ENCODE results near the gene SLC25A45.
"Not testable (repeated sequence)": the region's sequence is repeated elsewhere in the genome, so short reads cannot be mapped to it uniquely, and the experiment has no call there.

Gene SLC25A45

GRCh38 chr11:65414776-65415498, 32.5 kb upstream of the SLC25A45 start:
- ChIA-PET POLR2A (interaction anchor here (0.5 to 19.6 kb wide), 8 partner anchors 8 to 173 kb away, joined by 3 to 664 read pairs (median 4); partner anchors contain the start of genes MALAT1 and NEAT1), CTCF (interaction anchor here (1.0 to 10.3 kb wide), 16 partner anchors 12 to 140 kb away, joined by 3 to 151 read pairs (median 10); partner anchors contain the start of genes FRMD8 and SCYL1)
- no peak for DNase-seq (ENCODE audit: low read depth, low spot score)

GRCh38 chr11:65413077-65413664, 30.7 kb upstream of the SLC25A45 start:
- not testable (repeated sequence) for H3K4me3 ChIP-seq (ENCODE audit: low read depth, low read length); DNase-seq (ENCODE audit: low read depth, low spot score)
- POLR2A ChIA-PET: interaction anchor here (19.6 kb wide), 1 partner anchor 90 kb away, joined by 664 read pairs; the partner anchor contains the start of gene MALAT1
- CTCF ChIA-PET: interaction anchor here (1.5 to 10.3 kb wide), 4 partner anchors 9 to 96 kb away, joined by 4 to 151 read pairs (median 48); partner anchors contain the start of gene FRMD8

More at GRCh38 chr11:65414776-65415498, 32.5 kb upstream of the SLC25A45 start:
- TF ChIP-seq CTCF (IDR thresholded peaks at IDR 0.05; ENCODE audit: insufficient read depth, low read length, missing control alignments): no peak
- H3K4me3 ChIP-seq (ENCODE audit: low read depth, low read length): no peak overlapping the region

- no peak for DNase-seq (ENCODE audit: low read depth, low spot score)
- TF ChIP-seq CTCF (IDR thresholded peaks at IDR 0.05; ENCODE audit: insufficient read depth, low read length, missing control alignments): no peak
- CTCF ChIA-PET: interaction anchor here (1.5 to 10.3 kb wide), 4 partner anchors 8 to 97 kb away, joined by 4 to 151 read pairs (median 48); partner anchors contain the start of gene FRMD8
- no peak overlapping the region for H3K4me3 ChIP-seq (ENCODE audit: low read depth, low read length)
- POLR2A ChIA-PET: interaction anchor here (19.6 kb wide), 1 partner anchor 91 kb away, joined by 664 read pairs; the partner anchor contains the start of gene MALAT1
These were observed 30.0 kb upstream of the SLC25A45 start for GRCh38 chr11:65412271-65413076.

- ChIA-PET POLR2A (interaction anchor here (19.6 kb wide), 1 partner anchor 92 kb away, joined by 664 read pairs; the partner anchor contains the start of gene MALAT1), CTCF (interaction anchor here (0.9 to 7.8 kb wide), 4 partner anchors 7 to 42 kb away, joined by 3 to 90 read pairs (median 6); partner anchors contain the start of gene FRMD8)
- no peak overlapping the region for H3K4me3 ChIP-seq (ENCODE audit: low read depth, low read length)
- DNase-seq (ENCODE audit: low read depth, low spot score): no peak
- no peak for TF ChIP-seq CTCF (IDR thresholded peaks at IDR 0.05; ENCODE audit: insufficient read depth, low read length, missing control alignments)
These were observed 29.2 kb upstream of the SLC25A45 start for GRCh38 chr11:65411681-65412070.

GRCh38 chr11:65410936-65411680, 28.7 kb upstream of the SLC25A45 start:
- CTCF ChIA-PET: interaction anchor here (0.9 to 7.8 kb wide), 2 partner anchors 11 to 22 kb away, joined by 3 to 90 read pairs; partner anchors contain the start of gene FRMD8
- H3K4me3 ChIP-seq (ENCODE audit: low read depth, low read length): no peak overlapping the region
- no peak for DNase-seq (ENCODE audit: low read depth, low spot score)
- POLR2A ChIA-PET: interaction anchor here (19.6 kb wide), 1 partner anchor 92 kb away, joined by 664 read pairs; the partner anchor contains the start of gene MALAT1
- no peak for TF ChIP-seq CTCF (IDR thresholded peaks at IDR 0.05; ENCODE audit: insufficient read depth, low read length, missing control alignments)
